Astrocyte (in vitro differentiated cells and primary cell): Measurements from ENCODE around the gene SIRPD. TPM values are rescaled to one million over a fixed set of nuclear protein-coding genes. Genes with fewer than 3 reads are reported as not detected.

Experiments used
- DNase-seq: peaks from one replicate; pipeline ENCODE4 v3.0.0-alpha.2; 2010; ENCODE audit warnings: low read depth
- FAIRE-seq: peaks from 2 replicates; lab custom pipeline; 2011; peaks lifted over from hg19 to GRCh38; lab: Jason Lieb, UNC
- H2AFZ ChIP-seq: 2 replicates; pipeline ENCODE4 v1.6.0; 2012; ENCODE audit warnings: low read depth, low read length, inconsistent platforms
- H3K27ac ChIP-seq: 2 replicates; pipeline ENCODE4 v1.5.1; 2011; ENCODE audit warnings: low read depth, low read length, inconsistent platforms
- H3K27me3 ChIP-seq: 2 replicates; pipeline ENCODE4 v1.6.0; 2011; ENCODE audit warnings: low read length, inconsistent platforms; ENCODE audit not compliant: insufficient read depth
- H3K36me3 ChIP-seq: 2 replicates; pipeline ENCODE4 v1.5.1; 2011; ENCODE audit warnings: low read length, inconsistent platforms; ENCODE audit not compliant: insufficient read depth
- H3K4me1 ChIP-seq: 2 replicates; pipeline ENCODE4 v1.5.1; 2011; ENCODE audit warnings: low read length, inconsistent platforms; ENCODE audit not compliant: insufficient read depth
- H3K4me2 ChIP-seq: 2 replicates; pipeline ENCODE4 v1.6.0; 2012; ENCODE audit warnings: low read length, inconsistent platforms
- H3K4me3 ChIP-seq: 2 replicates; pipeline ENCODE4 v1.5.1; 2011; ENCODE audit warnings: low read depth, mild to moderate bottlenecking, low read length, inconsistent platforms; ENCODE audit not compliant: insufficient read depth
- H3K79me2 ChIP-seq: 2 replicates; pipeline ENCODE4 v1.6.0; 2012; ENCODE audit warnings: mild to moderate bottlenecking, low read length, inconsistent platforms; ENCODE audit not compliant: insufficient read depth
- H3K9ac ChIP-seq: 2 replicates; pipeline ENCODE4 v1.6.0; 2012; ENCODE audit warnings: mild to moderate bottlenecking, low read length, inconsistent platforms
- H3K9me3 ChIP-seq: 2 replicates; pipeline ENCODE4 v1.5.1; 2012; ENCODE audit warnings: low read depth, mild to moderate bottlenecking, low read length, inconsistent platforms; ENCODE audit not compliant: insufficient read depth
- H4K20me1 ChIP-seq: 2 replicates; pipeline ENCODE4 v1.6.0; 2012; ENCODE audit warnings: low read length, inconsistent platforms; ENCODE audit not compliant: insufficient read depth
- H3K27ac Mint-ChIP-seq: one replicate; pipeline ENCODE4 v1.8.0; 2021; ENCODE audit warnings: mild to moderate bottlenecking, mixed read lengths; ENCODE audit not compliant: unreplicated experiment
- H3K27me3 Mint-ChIP-seq: one replicate; pipeline ENCODE4 v1.8.0; 2021; ENCODE audit warnings: low read depth, mixed read lengths; ENCODE audit not compliant: unreplicated experiment
- H3K36me3 Mint-ChIP-seq: one replicate; pipeline ENCODE4 v1.8.0; 2021; ENCODE audit warnings: low read depth, mixed read lengths; ENCODE audit not compliant: unreplicated experiment
- H3K4me1 Mint-ChIP-seq: one replicate; pipeline ENCODE4 v1.8.0; 2021; ENCODE audit warnings: low read depth, mixed read lengths; ENCODE audit not compliant: unreplicated experiment
- H3K4me3 Mint-ChIP-seq: one replicate; pipeline ENCODE4 v1.8.0; 2021; ENCODE audit warnings: mild to moderate bottlenecking, moderate library complexity, mixed read lengths; ENCODE audit not compliant: unreplicated experiment
- H3K9me3 Mint-ChIP-seq: one replicate; pipeline ENCODE4 v1.8.0; 2021; ENCODE audit warnings: mild to moderate bottlenecking, mixed read lengths; ENCODE audit not compliant: unreplicated experiment
- EZH2 ChIP-seq: IDR thresholded peaks from 2 replicates; pipeline ENCODE4 v1.6.1; 2012; ENCODE audit warnings: mild to moderate bottlenecking, low read length, inconsistent platforms; ENCODE audit not compliant: insufficient read depth
- total RNA-seq: library from RNA; stranded (reverse); gene quantifications from 2 replicates; pipeline ENCODE4 v1.2.1, GENCODE V29; 2021
- TF ChIP-seq, protein P1 (sequence below): IDR thresholded peaks from 2 replicates; pipeline ENCODE4 v1.5.1; 2011; ENCODE audit warnings: low read depth, mild to moderate bottlenecking, inconsistent platforms, low read length, moderate library complexity; ENCODE audit not compliant: insufficient read depth

The SIRPD gene
- total RNA-seq, 1 donor from 2014 or later = not detected

GRCh38 chr20:1496930-1497329 lies 60.6 kb downstream of the SIRPD start:
- no peaks in the 10 kb centered on the region for H3K36me3 Mint-ChIP-seq
- Histone ChIP-seq H3K4me2 (no peak overlapping the region), H3K27ac (no peak overlapping the region), H3K4me1 (no peaks in the 10 kb centered on the region), H4K20me1 (no peaks in the 10 kb centered on the region), H3K36me3 (no peaks in the 10 kb centered on the region), H3K9ac (no peak overlapping the region), H3K9me3 (no peaks in the 10 kb centered on the region), H3K27me3 (peaks cover 29% of the 10 kb centered on the region), H3K4me3 (no peak overlapping the region), H3K79me2 (no peaks in the 10 kb centered on the region), H2AFZ (no peak overlapping the region)
- H3K9me3 Mint-ChIP-seq = peaks cover 14% of the 10 kb centered on the region
- no peak for TF ChIP-seq EZH2
- TF ChIP-seq, protein P1, sequence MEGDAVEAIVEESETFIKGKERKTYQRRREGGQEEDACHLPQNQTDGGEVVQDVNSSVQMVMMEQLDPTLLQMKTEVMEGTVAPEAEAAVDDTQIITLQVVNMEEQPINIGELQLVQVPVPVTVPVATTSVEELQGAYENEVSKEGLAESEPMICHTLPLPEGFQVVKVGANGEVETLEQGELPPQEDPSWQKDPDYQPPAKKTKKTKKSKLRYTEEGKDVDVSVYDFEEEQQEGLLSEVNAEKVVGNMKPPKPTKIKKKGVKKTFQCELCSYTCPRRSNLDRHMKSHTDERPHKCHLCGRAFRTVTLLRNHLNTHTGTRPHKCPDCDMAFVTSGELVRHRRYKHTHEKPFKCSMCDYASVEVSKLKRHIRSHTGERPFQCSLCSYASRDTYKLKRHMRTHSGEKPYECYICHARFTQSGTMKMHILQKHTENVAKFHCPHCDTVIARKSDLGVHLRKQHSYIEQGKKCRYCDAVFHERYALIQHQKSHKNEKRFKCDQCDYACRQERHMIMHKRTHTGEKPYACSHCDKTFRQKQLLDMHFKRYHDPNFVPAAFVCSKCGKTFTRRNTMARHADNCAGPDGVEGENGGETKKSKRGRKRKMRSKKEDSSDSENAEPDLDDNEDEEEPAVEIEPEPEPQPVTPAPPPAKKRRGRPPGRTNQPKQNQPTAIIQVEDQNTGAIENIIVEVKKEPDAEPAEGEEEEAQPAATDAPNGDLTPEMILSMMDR = no peak
- H3K4me1 Mint-ChIP-seq = peaks cover 9% of the 10 kb centered on the region
- H3K27ac Mint-ChIP-seq = no peak overlapping the region
- DNase-seq = no peak
- no peak overlapping the region for H3K4me3 Mint-ChIP-seq
- no peak for FAIRE-seq
- peaks cover 29% of the 10 kb centered on the region for H3K27me3 Mint-ChIP-seq

GRCh38 chr20:1494436-1494835 lies 63.1 kb downstream of the SIRPD start:
- Mint-ChIP-seq H3K27ac (no peak overlapping the region), H3K36me3 (no peaks in the 10 kb centered on the region), H3K9me3 (peaks cover 10% of the 10 kb centered on the region), H3K4me1 (no peaks in the 10 kb centered on the region), H3K4me3 (no peak overlapping the region), H3K27me3 (peaks cover 29% of the 10 kb centered on the region)
- Histone ChIP-seq H3K9ac (no peak overlapping the region), H3K27me3 (peaks cover 27% of the 10 kb centered on the region), H4K20me1 (no peaks in the 10 kb centered on the region), H3K4me3 (no peak overlapping the region), H3K9me3 (no peaks in the 10 kb centered on the region), H3K79me2 (no peaks in the 10 kb centered on the region), H3K4me2 (no peak overlapping the region), H2AFZ (no peak overlapping the region), H3K27ac (no peak overlapping the region), H3K36me3 (no peaks in the 10 kb centered on the region), H3K4me1 (no peaks in the 10 kb centered on the region)
- no peak for TF ChIP-seq EZH2
- TF ChIP-seq, protein P1 = no peak
- no peak for FAIRE-seq
- DNase-seq = no peak

GRCh38 chr20:1493536-1493935 lies 64.0 kb downstream of the SIRPD start:
- Histone ChIP-seq H4K20me1 (no peaks in the 10 kb centered on the region), H3K27ac (no peak overlapping the region), H3K36me3 (no peaks in the 10 kb centered on the region), H3K4me1 (no peaks in the 10 kb centered on the region), H3K4me2 (no peak overlapping the region), H3K4me3 (no peak overlapping the region), H2AFZ (no peak overlapping the region), H3K9me3 (no peaks in the 10 kb centered on the region), H3K79me2 (no peaks in the 10 kb centered on the region), H3K27me3 (peaks cover 31% of the 10 kb centered on the region), H3K9ac (no peak overlapping the region)
- Mint-ChIP-seq H3K9me3 (peaks cover 10% of the 10 kb centered on the region), H3K27ac (no peak overlapping the region), H3K27me3 (peaks cover 29% of the 10 kb centered on the region), H3K4me1 (no peaks in the 10 kb centered on the region), H3K36me3 (no peaks in the 10 kb centered on the region), H3K4me3 (no peak overlapping the region)
- TF ChIP-seq, protein P1 = no peak
- TF ChIP-seq EZH2 = no peak
- DNase-seq = no peak
- FAIRE-seq = no peak
